GM06990 (cell line): ENCODE results near the gene KLHDC9.
A peak's percentile ranks its signal among the peaks of the same experiment; 100 is the strongest.

ENCODE experiments used
- DNase-seq: peaks from one replicate; pipeline ENCODE4 v3.0.0-alpha.2; 2011; ENCODE audit not compliant: insufficient read length; ENCODE audit errors: extremely low read depth
- H3K27me3 ChIP-seq: replicated peaks from 2 replicates; pipeline ENCODE4 v1.6.0; 2011; ENCODE audit warnings: low read length; ENCODE audit not compliant: control insufficient read depth, insufficient read depth
- H3K36me3 ChIP-seq: 2 replicates; pipeline ENCODE4 v1.5.1; 2011; ENCODE audit warnings: low read length; ENCODE audit not compliant: control insufficient read depth, insufficient read depth
- H3K4me3 ChIP-seq: replicated peaks from 2 replicates; pipeline ENCODE4 v1.5.1; 2011; ENCODE audit warnings: low read depth, mild to moderate bottlenecking, control low read depth, low read length
- CTCF ChIP-seq: IDR thresholded peaks from 2 replicates; pipeline ENCODE4 v1.5.1; 2011; ENCODE audit warnings: low read length, control low read depth, mild to moderate bottlenecking, inconsistent platforms; ENCODE audit not compliant: insufficient read depth, poor library complexity, severe bottlenecking

The KLHDC9 gene

GRCh38 chr1:161132410-161133219, 34.5 kb downstream of the KLHDC9 start, which contains the start of gene DEDD:
Gene DEDD (minus strand): TSS chr1:161132667. CDS start chr1:161124462, 8,205 bp downstream.
- peak within 1 kb of the TSS; percentile 91 for H3K4me3 ChIP-seq
- TF ChIP-seq CTCF: no peak
- H3K36me3 ChIP-seq: peaks cover 2% of the 10 kb centered on the region
- DNase-seq: peak; percentile 91
- H3K27me3 ChIP-seq: no peaks in the 10 kb centered on the region

- no peaks in the 10 kb centered on the region for H3K27me3 ChIP-seq
- peak overlapping the region; percentile 91 for H3K4me3 ChIP-seq
- TF ChIP-seq CTCF: no peak
- no peak for DNase-seq
- peaks cover 2% of the 10 kb centered on the region for H3K36me3 ChIP-seq
These were observed 35.1 kb downstream of the KLHDC9 start for GRCh38 chr1:161133220-161133740.

GRCh38 chr1:161137881-161138280, 39.7 kb downstream of the KLHDC9 start:
- Histone ChIP-seq H3K27me3 (no peaks in the 10 kb centered on the region), H3K4me3 (no peak overlapping the region), H3K36me3 (no peaks in the 10 kb centered on the region; the same call in 1 of the 2 replicates)
- no peak for DNase-seq
- TF ChIP-seq CTCF: no peak

- Histone ChIP-seq H3K36me3 (no peaks in the 10 kb centered on the region; the same call in 1 of the 2 replicates), H3K27me3 (no peaks in the 10 kb centered on the region), H3K4me3 (no peak overlapping the region)
- no peak for TF ChIP-seq CTCF
- DNase-seq: no peak
These were observed 40.3 kb downstream of the KLHDC9 start for GRCh38 chr1:161138431-161138830.

GRCh38 chr1:161139766-161140165, 41.6 kb downstream of the KLHDC9 start:
- no peak for DNase-seq
- H3K4me3 ChIP-seq: no peak overlapping the region
- no peaks in the 10 kb centered on the region; the same call in 1 of the 2 replicates for H3K36me3 ChIP-seq
- no peaks in the 10 kb centered on the region for H3K27me3 ChIP-seq
- TF ChIP-seq CTCF: peak; percentile 48
